ENCODE measurements around the gene PLEKHB1. TPM values are rescaled to one million over a fixed set of nuclear protein-coding genes. Genes with fewer than 3 reads are reported as not detected.

PLEKHB1 gene
- total RNA-seq, 2 experiments from 2014 or later, result 2.3 to 11.8 TPM

DNA sequence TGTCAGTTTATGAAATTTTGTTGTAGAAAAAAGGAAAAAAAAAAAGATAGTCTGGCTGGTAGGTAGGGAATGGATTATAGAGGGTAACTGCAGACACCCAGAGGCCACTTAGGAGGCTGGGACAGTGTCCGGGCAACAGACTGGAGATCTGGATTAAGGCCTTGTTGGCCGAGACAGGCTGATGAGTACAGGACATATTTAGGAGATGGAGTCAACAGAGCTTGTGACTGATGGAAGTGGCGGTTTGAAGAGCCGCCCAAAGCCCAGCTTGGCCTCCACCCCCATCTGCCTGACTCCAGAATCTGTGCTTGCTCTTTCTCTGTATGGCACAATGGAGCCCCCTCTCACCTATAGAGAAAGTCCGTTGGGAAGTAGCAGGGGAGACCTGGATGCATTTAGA is 7.6 kb downstream of the PLEKHB1 start:
- no peak for TF ChIP-seq EZH2phosphoT487 (IDR thresholded peaks at IDR 0.05; ENCODE audit: borderline replicate concordance, low read depth, low read length)
- TF ChIP-seq, protein P1, sequence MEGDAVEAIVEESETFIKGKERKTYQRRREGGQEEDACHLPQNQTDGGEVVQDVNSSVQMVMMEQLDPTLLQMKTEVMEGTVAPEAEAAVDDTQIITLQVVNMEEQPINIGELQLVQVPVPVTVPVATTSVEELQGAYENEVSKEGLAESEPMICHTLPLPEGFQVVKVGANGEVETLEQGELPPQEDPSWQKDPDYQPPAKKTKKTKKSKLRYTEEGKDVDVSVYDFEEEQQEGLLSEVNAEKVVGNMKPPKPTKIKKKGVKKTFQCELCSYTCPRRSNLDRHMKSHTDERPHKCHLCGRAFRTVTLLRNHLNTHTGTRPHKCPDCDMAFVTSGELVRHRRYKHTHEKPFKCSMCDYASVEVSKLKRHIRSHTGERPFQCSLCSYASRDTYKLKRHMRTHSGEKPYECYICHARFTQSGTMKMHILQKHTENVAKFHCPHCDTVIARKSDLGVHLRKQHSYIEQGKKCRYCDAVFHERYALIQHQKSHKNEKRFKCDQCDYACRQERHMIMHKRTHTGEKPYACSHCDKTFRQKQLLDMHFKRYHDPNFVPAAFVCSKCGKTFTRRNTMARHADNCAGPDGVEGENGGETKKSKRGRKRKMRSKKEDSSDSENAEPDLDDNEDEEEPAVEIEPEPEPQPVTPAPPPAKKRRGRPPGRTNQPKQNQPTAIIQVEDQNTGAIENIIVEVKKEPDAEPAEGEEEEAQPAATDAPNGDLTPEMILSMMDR (conservative IDR thresholded peaks at IDR 0.05; ENCODE audit: low read length), result no peak
- BruUV-seq (replicated peaks), result no TSS peak
- no peaks in the 10 kb centered on the region for H3K4me1 ChIP-seq (ENCODE audit: insufficient read depth, low read length, poor library complexity, severe bottlenecking)
- H2AFZ ChIP-seq (ENCODE audit: low read length), result no peak overlapping the region
- ChIA-PET CTCF (ENCODE audit: unreplicated experiment) (no interaction called here), POLR2A (interaction anchor here (0.6 to 0.7 kb wide), 2 partner anchors 134 to 198 kb away, joined by 4 read pairs; no protein-coding TSS in a partner anchor)
- H3K4me3 ChIP-seq (ENCODE audit: low read depth, low read length, poor library complexity, severe bottlenecking), result no peak overlapping the region
- no peak overlapping the region for H3K27ac ChIP-seq (ENCODE audit: low read depth, low read length, poor library complexity, severe bottlenecking)
- no peak overlapping the region for H3K4me2 ChIP-seq (ENCODE audit: low read length)
- H3K9me3 ChIP-seq (ENCODE audit: low read length), result no peaks in the 10 kb centered on the region
- no peaks in the 10 kb centered on the region for H3K36me3 ChIP-seq (ENCODE audit: insufficient read depth, low read length)
- no peaks in the 10 kb centered on the region for H4K20me1 ChIP-seq (ENCODE audit: insufficient read depth, low read length)
- intact Hi-C loops (cut with micrococcal nuclease; ENCODE audit: unreplicated experiment), result no loop called here
- no peaks in the 10 kb centered on the region for H3K9me2 ChIP-seq (ENCODE audit: insufficient read depth, low read length)
- DNase-seq (ENCODE audit: low spot score), result no peak
- H3K79me2 ChIP-seq (ENCODE audit: insufficient read depth, low read depth, low read length), result no peaks in the 10 kb centered on the region

DNA sequence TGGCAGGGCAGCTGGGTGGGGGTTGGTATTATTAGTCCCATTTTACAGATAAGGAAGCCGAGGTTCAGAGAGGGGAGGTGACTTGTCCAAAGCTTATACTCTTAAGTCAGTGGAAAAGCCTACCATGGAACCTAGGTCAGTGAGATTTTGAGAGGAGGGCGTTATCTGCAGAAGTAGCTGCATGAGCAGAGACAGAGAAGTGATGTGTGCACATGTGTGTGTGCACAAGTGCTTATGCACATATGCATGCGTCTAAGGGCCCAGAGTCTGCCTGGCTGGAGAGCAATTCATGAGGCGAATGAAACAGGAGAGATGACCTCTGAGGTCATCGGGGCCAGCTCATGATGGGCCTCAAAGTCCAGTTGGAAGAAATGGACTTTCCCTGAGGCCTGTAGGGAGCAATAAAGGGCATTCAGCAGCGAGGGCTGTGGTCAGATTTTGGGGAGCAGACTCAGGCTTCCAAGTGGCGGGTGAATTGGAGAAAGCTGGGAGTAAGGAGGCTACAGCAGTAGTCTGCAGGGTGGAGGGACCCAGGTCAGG is 8.2 kb downstream of the PLEKHB1 start:
- no peaks in the 10 kb centered on the region for H3K4me1 ChIP-seq (ENCODE audit: insufficient read depth, low read length, poor library complexity, severe bottlenecking)
- no peaks in the 10 kb centered on the region for H3K36me3 ChIP-seq (ENCODE audit: insufficient read depth, low read length)
- intact Hi-C loops (cut with micrococcal nuclease; ENCODE audit: unreplicated experiment), result no loop called here
- POLR2A ChIA-PET, result interaction anchor here (0.7 kb wide), 2 partner anchors 24 to 197 kb away, joined by 3 to 4 read pairs; no protein-coding TSS in a partner anchor
- H4K20me1 ChIP-seq (ENCODE audit: insufficient read depth, low read length), result no peaks in the 10 kb centered on the region
- TF ChIP-seq, protein P1 (conservative IDR thresholded peaks at IDR 0.05; ENCODE audit: low read length), result no peak
- TF ChIP-seq EZH2phosphoT487 (IDR thresholded peaks at IDR 0.05; ENCODE audit: borderline replicate concordance, low read depth, low read length), result no peak
- no peak overlapping the region for H3K4me3 ChIP-seq (ENCODE audit: low read depth, low read length, poor library complexity, severe bottlenecking)
- H3K27ac ChIP-seq (ENCODE audit: low read depth, low read length, poor library complexity, severe bottlenecking), result no peak overlapping the region
- no peaks in the 10 kb centered on the region for H3K9me3 ChIP-seq (ENCODE audit: low read length)
- no peaks in the 10 kb centered on the region for H3K79me2 ChIP-seq (ENCODE audit: insufficient read depth, low read depth, low read length)
- no TSS peak for BruUV-seq (replicated peaks)
- no peak overlapping the region for H2AFZ ChIP-seq (ENCODE audit: low read length)
- no peak for DNase-seq (ENCODE audit: low spot score)
- CTCF ChIA-PET (ENCODE audit: unreplicated experiment), result no interaction called here
- no peaks in the 10 kb centered on the region for H3K9me2 ChIP-seq (ENCODE audit: insufficient read depth, low read length)
- no peak overlapping the region for H3K4me2 ChIP-seq (ENCODE audit: low read length)

GRCh38 chr11:73655686-73656085 is 9.3 kb downstream of the PLEKHB1 start:
- H3K4me1 ChIP-seq (ENCODE audit: insufficient read depth, low read length, poor library complexity, severe bottlenecking), result no peaks in the 10 kb centered on the region
- H3K9me2 ChIP-seq (ENCODE audit: insufficient read depth, low read length), result no peaks in the 10 kb centered on the region
- CTCF ChIA-PET (ENCODE audit: unreplicated experiment), result no interaction called here
- H3K79me2 ChIP-seq (ENCODE audit: insufficient read depth, low read depth, low read length), result no peaks in the 10 kb centered on the region
- H3K4me3 ChIP-seq (ENCODE audit: low read depth, low read length, poor library complexity, severe bottlenecking), result no peak overlapping the region
- no peak overlapping the region for H2AFZ ChIP-seq (ENCODE audit: low read length)
- intact Hi-C loops (cut with micrococcal nuclease; ENCODE audit: unreplicated experiment), result no loop called here
- no peaks in the 10 kb centered on the region for H3K9me3 ChIP-seq (ENCODE audit: low read length)
- TF ChIP-seq, protein P1 (conservative IDR thresholded peaks at IDR 0.05; ENCODE audit: low read length), result no peak
- no peak for TF ChIP-seq EZH2phosphoT487 (IDR thresholded peaks at IDR 0.05; ENCODE audit: borderline replicate concordance, low read depth, low read length)
- H3K36me3 ChIP-seq (ENCODE audit: insufficient read depth, low read length), result no peaks in the 10 kb centered on the region
- no peak overlapping the region for H3K27ac ChIP-seq (ENCODE audit: low read depth, low read length, poor library complexity, severe bottlenecking)
- no TSS peak for BruUV-seq (replicated peaks)
- H3K4me2 ChIP-seq (ENCODE audit: low read length), result no peak overlapping the region
- POLR2A ChIA-PET, result no interaction called here
- no peak for DNase-seq (ENCODE audit: low spot score)
- no peaks in the 10 kb centered on the region for H4K20me1 ChIP-seq (ENCODE audit: insufficient read depth, low read length)

Measured in OCI-LY7 (cell line).